ENCODE results near the gene SLC2A13.
"Not testable (repeated sequence)": the region's sequence is repeated elsewhere in the genome, so short reads cannot be mapped to it uniquely, and the experiment has no call there.

SLC2A13 gene

GRCh38 chr12:40044396-40044795, 61.5 kb downstream of the SLC2A13 start:
- no peaks in the 10 kb centered on the region for H3K4me1 Mint-ChIP-seq (ENCODE audit: low read depth)
- no peaks in the 10 kb centered on the region for H3K27me3 Mint-ChIP-seq (ENCODE audit: low read depth)
- no peak overlapping the region for H3K4me3 Mint-ChIP-seq
- H3K9me3 Mint-ChIP-seq, result no peaks in the 10 kb centered on the region
- H3K36me3 Mint-ChIP-seq (ENCODE audit: low read depth), result no peaks in the 10 kb centered on the region
- DNase-seq (ENCODE audit: low spot score), result no peak
- H3K27ac Mint-ChIP-seq, result no peak overlapping the region

DNA sequence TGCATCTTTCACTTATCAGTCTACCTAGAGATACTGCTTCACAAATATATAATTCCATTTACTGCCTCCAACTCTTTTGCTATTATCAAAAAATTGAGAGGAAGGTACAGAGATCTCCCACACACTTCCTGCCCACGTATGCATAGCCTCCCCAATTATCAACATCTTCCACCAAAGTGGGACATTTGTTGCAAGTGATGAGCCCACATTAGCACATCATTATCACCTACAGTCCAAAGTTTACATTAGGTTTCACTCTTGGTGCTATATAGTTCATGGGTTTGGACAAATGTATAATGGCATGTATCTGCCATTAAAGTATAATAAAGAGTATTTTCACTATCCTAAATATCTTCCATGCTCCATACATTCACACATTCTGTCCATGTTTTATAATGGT, 66.3 kb downstream of the SLC2A13 start:
- Mint-ChIP-seq H3K9me3 (no peaks in the 10 kb centered on the region), H3K4me3 (no peak overlapping the region), H3K27ac (no peak overlapping the region), H3K4me1 (ENCODE audit: low read depth) (no peaks in the 10 kb centered on the region), H3K27me3 (ENCODE audit: low read depth) (no peaks in the 10 kb centered on the region), H3K36me3 (ENCODE audit: low read depth) (no peaks in the 10 kb centered on the region)
- DNase-seq (ENCODE audit: low spot score), result no peak

DNA sequence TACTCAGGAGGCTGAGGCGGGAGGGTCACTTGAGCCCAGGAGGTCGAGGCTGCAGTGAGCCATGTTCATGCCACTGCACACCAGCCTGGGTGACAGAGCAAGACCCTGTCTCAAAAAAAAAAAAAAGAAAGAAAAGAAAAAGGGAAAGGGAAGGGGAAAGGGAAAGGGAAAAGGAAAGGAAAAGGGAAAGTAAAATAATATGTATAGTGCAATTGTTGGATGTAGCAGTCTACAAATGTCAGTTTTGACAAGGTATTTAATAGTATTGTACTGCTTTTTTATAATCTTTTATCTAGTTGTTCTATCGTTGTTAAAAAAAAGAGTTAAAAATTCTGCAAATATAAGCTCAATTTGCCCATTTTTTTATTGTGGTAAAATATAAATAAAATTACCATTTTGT, 67.3 kb downstream of the SLC2A13 start:
- H3K4me3 Mint-ChIP-seq, result no peak overlapping the region
- H3K36me3 Mint-ChIP-seq (ENCODE audit: low read depth), result no peaks in the 10 kb centered on the region
- no peak overlapping the region for H3K27ac Mint-ChIP-seq
- DNase-seq (ENCODE audit: low spot score), result no peak
- no peaks in the 10 kb centered on the region for H3K4me1 Mint-ChIP-seq (ENCODE audit: low read depth)
- no peaks in the 10 kb centered on the region for H3K27me3 Mint-ChIP-seq (ENCODE audit: low read depth)
- H3K9me3 Mint-ChIP-seq, result no peaks in the 10 kb centered on the region

DNA sequence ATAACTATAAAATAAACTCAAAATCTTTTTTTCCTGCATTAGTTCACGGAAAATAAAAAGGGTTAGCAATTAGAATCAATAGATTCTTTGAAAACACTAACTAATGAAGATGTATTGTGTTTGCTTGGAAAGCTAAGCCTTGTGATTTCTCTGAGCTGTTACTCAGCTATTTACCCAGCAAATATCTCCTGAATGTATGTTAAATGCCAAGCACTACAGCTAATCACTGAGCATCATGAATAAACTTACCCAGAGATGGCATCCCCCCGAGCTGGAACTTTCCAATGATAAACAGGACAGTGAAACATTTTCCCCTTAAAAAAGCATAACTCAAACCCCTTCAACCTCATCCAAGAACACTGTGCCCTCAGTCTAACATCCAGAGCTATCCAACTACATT, 71.2 kb downstream of the SLC2A13 start:
- no peak overlapping the region for H3K27ac Mint-ChIP-seq
- H3K36me3 Mint-ChIP-seq (ENCODE audit: low read depth), result no peaks in the 10 kb centered on the region
- DNase-seq (ENCODE audit: low spot score), result no peak
- H3K4me3 Mint-ChIP-seq, result no peak overlapping the region
- no peaks in the 10 kb centered on the region for H3K4me1 Mint-ChIP-seq (ENCODE audit: low read depth)
- no peaks in the 10 kb centered on the region for H3K27me3 Mint-ChIP-seq (ENCODE audit: low read depth)
- H3K9me3 Mint-ChIP-seq, result no peaks in the 10 kb centered on the region

DNA sequence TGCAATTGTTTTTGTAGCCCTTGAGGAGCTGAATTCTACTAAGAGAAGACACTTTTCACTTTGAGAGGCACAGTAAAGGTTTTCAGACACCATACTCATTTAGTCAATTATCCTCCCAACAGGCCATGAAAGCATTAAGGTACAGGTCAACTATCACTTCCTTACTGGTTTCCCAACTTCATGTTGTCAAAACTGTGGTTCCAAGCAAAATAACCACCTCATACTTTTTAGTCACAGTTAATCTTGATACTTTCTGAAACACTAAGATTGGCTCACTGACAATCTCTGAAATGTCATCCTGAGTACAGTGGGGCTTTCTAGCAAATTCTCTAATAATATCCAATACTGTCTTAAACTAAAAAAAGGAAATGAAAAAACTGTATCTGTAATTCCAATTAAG, 71.7 kb downstream of the SLC2A13 start:
- Mint-ChIP-seq H3K27me3 (ENCODE audit: low read depth) (no peaks in the 10 kb centered on the region), H3K4me1 (ENCODE audit: low read depth) (no peaks in the 10 kb centered on the region), H3K9me3 (no peaks in the 10 kb centered on the region), H3K36me3 (ENCODE audit: low read depth) (no peaks in the 10 kb centered on the region), H3K4me3 (no peak overlapping the region), H3K27ac (no peak overlapping the region)
- DNase-seq (ENCODE audit: low spot score), result no peak

DNA sequence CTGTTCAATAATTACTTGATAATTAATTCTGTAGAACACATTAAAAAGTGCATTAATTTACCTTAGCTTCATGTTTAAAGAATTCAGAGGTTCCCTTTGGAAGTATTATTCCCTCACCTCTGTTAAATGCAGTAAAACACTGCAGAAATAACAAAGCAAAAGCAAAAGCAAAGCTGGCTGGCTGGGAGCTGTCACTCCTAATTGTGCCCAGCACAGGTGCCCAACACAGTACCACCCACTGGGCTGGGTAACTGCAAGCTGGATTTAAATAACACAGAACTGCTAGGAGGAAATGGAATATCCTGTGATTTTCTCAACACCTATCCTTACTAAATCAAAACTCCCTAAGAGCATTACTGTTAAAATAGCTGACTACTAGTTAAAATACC, 72.6 kb downstream of the SLC2A13 start:
- Mint-ChIP-seq H3K4me1 (ENCODE audit: low read depth) (no peaks in the 10 kb centered on the region), H3K4me3 (no peak overlapping the region), H3K27ac (no peak overlapping the region), H3K27me3 (ENCODE audit: low read depth) (no peaks in the 10 kb centered on the region), H3K36me3 (ENCODE audit: low read depth) (no peaks in the 10 kb centered on the region), H3K9me3 (no peaks in the 10 kb centered on the region)
- no peak for DNase-seq (ENCODE audit: low spot score)

- Mint-ChIP-seq H3K9me3 (no peaks in the 10 kb centered on the region), H3K27me3 (ENCODE audit: low read depth) (no peaks in the 10 kb centered on the region), H3K4me3 (no peak overlapping the region), H3K36me3 (ENCODE audit: low read depth) (no peaks in the 10 kb centered on the region), H3K4me1 (ENCODE audit: low read depth) (no peaks in the 10 kb centered on the region), H3K27ac (no peak overlapping the region)
- DNase-seq (ENCODE audit: low spot score), result no peak
These were observed 73.2 kb downstream of the SLC2A13 start for GRCh38 chr12:40032433-40033241.

DNA sequence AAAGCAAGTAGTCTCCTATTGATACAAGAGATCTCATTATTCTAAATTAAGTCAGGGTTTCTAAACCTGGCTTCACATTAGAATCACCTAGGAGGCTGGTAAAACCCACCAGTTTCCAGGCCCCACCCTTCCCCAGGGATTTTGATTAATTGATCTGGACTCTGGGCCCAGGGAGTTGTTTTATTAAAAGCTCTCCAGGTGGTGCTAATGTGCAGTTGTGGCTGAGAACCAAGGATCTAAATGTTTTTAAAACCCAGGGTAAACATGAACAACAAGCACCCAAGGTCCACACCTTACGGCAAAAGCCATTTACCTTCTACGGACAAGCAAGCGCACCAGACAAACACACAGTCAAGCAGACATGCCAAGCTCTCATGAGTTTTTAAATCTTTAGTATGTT, 73.9 kb downstream of the SLC2A13 start:
- DNase-seq (ENCODE audit: low spot score), result no peak
- Mint-ChIP-seq H3K36me3 (ENCODE audit: low read depth) (no peaks in the 10 kb centered on the region), H3K27ac (no peak overlapping the region), H3K9me3 (no peaks in the 10 kb centered on the region), H3K4me3 (no peak overlapping the region), H3K4me1 (ENCODE audit: low read depth) (no peaks in the 10 kb centered on the region), H3K27me3 (ENCODE audit: low read depth) (no peaks in the 10 kb centered on the region)

DNA sequence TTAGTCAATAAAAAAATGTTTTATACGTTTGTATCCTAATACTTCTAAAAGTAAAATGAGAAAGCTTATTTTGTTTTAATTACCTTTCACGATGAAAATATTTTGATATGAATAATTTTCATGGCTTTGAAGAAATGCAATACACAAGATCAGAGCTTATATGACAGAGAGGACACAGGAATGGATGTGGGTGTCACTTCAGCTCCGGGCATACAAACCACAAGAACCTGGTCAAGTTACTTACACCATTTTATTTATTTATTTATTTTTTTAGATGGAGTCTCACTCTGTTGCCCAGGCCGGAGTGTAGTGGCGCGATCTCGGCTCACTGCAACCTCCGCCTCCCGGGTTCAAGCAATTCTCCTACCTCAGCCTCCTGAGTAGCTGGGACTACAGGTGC, 74.9 kb downstream of the SLC2A13 start:
- H3K36me3 Mint-ChIP-seq (ENCODE audit: low read depth); H3K27ac Mint-ChIP-seq; DNase-seq (ENCODE audit: low spot score); H3K9me3 Mint-ChIP-seq; H3K4me3 Mint-ChIP-seq; H3K27me3 Mint-ChIP-seq (ENCODE audit: low read depth); H3K4me1 Mint-ChIP-seq (ENCODE audit: low read depth): not testable (repeated sequence)

DNA sequence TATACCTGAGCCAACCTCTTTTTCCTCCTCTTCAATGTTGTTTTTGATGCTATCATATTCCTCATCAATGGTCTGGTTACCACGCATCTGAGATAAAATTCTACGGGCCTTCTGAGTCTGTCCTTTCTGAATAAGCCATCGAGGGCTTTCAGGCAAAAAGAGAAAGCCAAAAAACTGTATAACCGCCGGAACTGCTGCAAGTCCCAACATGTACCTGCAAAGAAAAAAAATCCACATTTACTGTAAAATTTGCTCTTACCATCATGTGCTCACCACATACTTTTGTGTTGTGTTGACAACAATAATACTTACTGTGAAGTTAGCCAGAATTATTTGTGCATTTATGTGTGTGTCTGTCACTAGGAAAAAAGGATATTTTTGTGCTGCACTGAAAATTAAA, 77.6 kb downstream of the SLC2A13 start:
- Mint-ChIP-seq H3K9me3 (no peaks in the 10 kb centered on the region), H3K4me1 (ENCODE audit: low read depth) (no peaks in the 10 kb centered on the region), H3K27me3 (ENCODE audit: low read depth) (no peaks in the 10 kb centered on the region), H3K36me3 (ENCODE audit: low read depth) (no peaks in the 10 kb centered on the region), H3K27ac (no peak overlapping the region), H3K4me3 (no peak overlapping the region)
- no peak for DNase-seq (ENCODE audit: low spot score)

GRCh38 chr12:40022850-40023249, 83.0 kb downstream of the SLC2A13 start:
- H3K9me3 Mint-ChIP-seq, result no peaks in the 10 kb centered on the region
- no peak for DNase-seq (ENCODE audit: low spot score)
- H3K27ac Mint-ChIP-seq, result no peak overlapping the region
- H3K27me3 Mint-ChIP-seq (ENCODE audit: low read depth), result no peaks in the 10 kb centered on the region
- H3K4me1 Mint-ChIP-seq (ENCODE audit: low read depth), result no peaks in the 10 kb centered on the region
- no peaks in the 10 kb centered on the region for H3K36me3 Mint-ChIP-seq (ENCODE audit: low read depth)
- H3K4me3 Mint-ChIP-seq, result no peak overlapping the region

GRCh38 chr12:40020261-40020691, 85.6 kb downstream of the SLC2A13 start:
- H3K36me3 Mint-ChIP-seq (ENCODE audit: low read depth), result no peaks in the 10 kb centered on the region
- no peak for DNase-seq (ENCODE audit: low spot score)
- no peak overlapping the region for H3K4me3 Mint-ChIP-seq
- H3K27ac Mint-ChIP-seq, result no peak overlapping the region
- H3K27me3 Mint-ChIP-seq (ENCODE audit: low read depth), result no peaks in the 10 kb centered on the region
- peaks cover 3% of the 10 kb centered on the region for H3K4me1 Mint-ChIP-seq (ENCODE audit: low read depth)
- H3K9me3 Mint-ChIP-seq, result no peaks in the 10 kb centered on the region

DNA sequence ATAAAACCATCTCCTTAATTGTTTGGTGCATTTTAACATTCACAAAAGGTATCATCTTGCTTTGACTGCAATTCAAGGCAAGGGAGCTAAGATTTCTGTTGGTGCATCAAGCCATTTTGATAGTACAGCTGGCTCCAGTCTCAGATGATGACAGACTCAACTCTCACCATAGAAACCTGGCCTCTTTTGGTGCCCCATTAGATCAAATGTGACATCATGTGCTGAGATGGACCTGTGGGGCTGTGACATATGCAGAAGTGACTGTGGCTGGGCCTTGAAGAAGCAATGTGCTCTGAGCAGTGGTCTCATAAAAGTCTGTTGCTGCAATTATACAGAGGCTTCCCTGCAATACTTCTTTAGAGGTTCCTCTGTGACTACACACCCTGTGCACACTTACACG, 88.4 kb downstream of the SLC2A13 start:
- no peak for DNase-seq (ENCODE audit: low spot score)
- Mint-ChIP-seq H3K4me1 (ENCODE audit: low read depth) (peaks cover 5% of the 10 kb centered on the region), H3K27me3 (ENCODE audit: low read depth) (no peaks in the 10 kb centered on the region), H3K27ac (no peak overlapping the region), H3K4me3 (no peak overlapping the region), H3K9me3 (no peaks in the 10 kb centered on the region), H3K36me3 (ENCODE audit: low read depth) (no peaks in the 10 kb centered on the region)

GRCh38 chr12:40016980-40017379, 88.9 kb downstream of the SLC2A13 start:
- no peaks in the 10 kb centered on the region for H3K9me3 Mint-ChIP-seq
- H3K27me3 Mint-ChIP-seq (ENCODE audit: low read depth), result no peaks in the 10 kb centered on the region
- peaks cover 7% of the 10 kb centered on the region for H3K4me1 Mint-ChIP-seq (ENCODE audit: low read depth)
- no peak overlapping the region for H3K4me3 Mint-ChIP-seq
- no peak overlapping the region for H3K27ac Mint-ChIP-seq
- no peaks in the 10 kb centered on the region for H3K36me3 Mint-ChIP-seq (ENCODE audit: low read depth)
- DNase-seq (ENCODE audit: low spot score), result no peak

- Mint-ChIP-seq H3K4me1 (ENCODE audit: low read depth) (peaks cover 10% of the 10 kb centered on the region), H3K4me3 (no peak overlapping the region), H3K9me3 (no peaks in the 10 kb centered on the region), H3K27me3 (ENCODE audit: low read depth) (no peaks in the 10 kb centered on the region), H3K27ac (no peak overlapping the region), H3K36me3 (ENCODE audit: low read depth) (no peaks in the 10 kb centered on the region)
- no peak for DNase-seq (ENCODE audit: low spot score)
These were observed 90.0 kb downstream of the SLC2A13 start for GRCh38 chr12:40015881-40016280.

All from T-helper 2 cell treated with Interferon-gamma antibody and Interleukin-4, amounts not matched to agents 5 μg/mL and 100 μg/mL, for 36 hours (primary cell).